ENCODE measurements around the gene RACGAP1. TPM values are rescaled to one million over a fixed set of nuclear protein-coding genes. Genes with fewer than 3 reads are reported as not detected.

Gene RACGAP1
- total RNA-seq, 3 donors from 2014 or later, result 16.0 to 45.5 (median 34.4) TPM

DNA sequence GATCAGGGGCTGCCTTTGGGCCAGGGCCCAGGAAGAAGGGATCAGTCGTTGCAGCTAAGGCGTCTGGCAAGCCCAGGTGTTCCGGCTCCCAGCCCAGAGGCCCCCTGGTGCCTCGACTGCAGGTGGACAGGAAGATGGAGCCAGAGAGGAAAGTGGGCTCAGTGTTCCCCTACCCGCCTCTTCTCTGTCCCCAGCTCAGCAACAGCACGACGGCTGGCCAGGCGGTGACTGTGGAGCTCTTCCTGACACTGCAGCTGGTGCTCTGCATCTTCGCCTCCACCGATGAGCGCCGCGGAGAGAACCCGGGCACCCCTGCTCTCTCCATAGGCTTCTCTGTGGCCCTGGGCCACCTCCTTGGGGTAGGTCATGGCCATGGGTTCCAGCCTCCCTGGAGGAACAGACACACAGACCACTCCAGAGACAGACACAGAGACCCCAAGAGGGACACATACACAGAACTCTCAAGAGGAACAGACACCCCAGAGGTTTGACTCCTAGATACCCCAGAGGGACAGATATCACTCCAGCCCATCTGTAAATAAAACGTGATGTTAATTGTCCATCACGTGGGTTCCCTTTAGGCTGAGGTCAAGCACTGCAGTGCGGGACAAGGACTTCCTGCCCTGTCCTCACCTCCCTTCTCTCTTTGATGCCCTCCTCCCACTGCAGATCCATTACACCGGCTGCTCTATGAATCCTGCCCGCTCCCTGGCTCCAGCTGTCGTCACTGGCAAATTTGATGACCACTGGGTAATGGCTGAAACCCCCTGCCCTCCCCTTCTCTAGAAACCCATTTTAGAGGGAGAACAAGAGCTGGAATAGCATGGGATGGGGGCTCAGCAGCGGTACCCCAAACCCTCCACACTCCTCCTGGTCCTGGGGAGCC is 71.1 kb downstream of the RACGAP1 start:
- ATAC-seq (no peak), DNase-seq (no peak)
- Histone ChIP-seq H3K36me3 (ENCODE audit: low read depth) (no peaks in the 10 kb centered on the region), H3K4me1 (ENCODE audit: low read depth) (no peaks in the 10 kb centered on the region), H3K9me3 (no peaks in the 10 kb centered on the region), H3K4me3 (no peak overlapping the region)
- TF ChIP-seq, protein P1, sequence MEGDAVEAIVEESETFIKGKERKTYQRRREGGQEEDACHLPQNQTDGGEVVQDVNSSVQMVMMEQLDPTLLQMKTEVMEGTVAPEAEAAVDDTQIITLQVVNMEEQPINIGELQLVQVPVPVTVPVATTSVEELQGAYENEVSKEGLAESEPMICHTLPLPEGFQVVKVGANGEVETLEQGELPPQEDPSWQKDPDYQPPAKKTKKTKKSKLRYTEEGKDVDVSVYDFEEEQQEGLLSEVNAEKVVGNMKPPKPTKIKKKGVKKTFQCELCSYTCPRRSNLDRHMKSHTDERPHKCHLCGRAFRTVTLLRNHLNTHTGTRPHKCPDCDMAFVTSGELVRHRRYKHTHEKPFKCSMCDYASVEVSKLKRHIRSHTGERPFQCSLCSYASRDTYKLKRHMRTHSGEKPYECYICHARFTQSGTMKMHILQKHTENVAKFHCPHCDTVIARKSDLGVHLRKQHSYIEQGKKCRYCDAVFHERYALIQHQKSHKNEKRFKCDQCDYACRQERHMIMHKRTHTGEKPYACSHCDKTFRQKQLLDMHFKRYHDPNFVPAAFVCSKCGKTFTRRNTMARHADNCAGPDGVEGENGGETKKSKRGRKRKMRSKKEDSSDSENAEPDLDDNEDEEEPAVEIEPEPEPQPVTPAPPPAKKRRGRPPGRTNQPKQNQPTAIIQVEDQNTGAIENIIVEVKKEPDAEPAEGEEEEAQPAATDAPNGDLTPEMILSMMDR (IDR thresholded peaks at IDR 0.05), result no peak
- intact Hi-C loops (cut with DNase I, micrococcal nuclease), result no loop called here

GRCh38 chr12:49953151-49953550 is 72.1 kb downstream of the RACGAP1 start:
- Histone ChIP-seq H3K36me3 (ENCODE audit: low read depth) (no peaks in the 10 kb centered on the region), H3K4me3 (no peak overlapping the region), H3K9me3 (no peaks in the 10 kb centered on the region), H3K4me1 (ENCODE audit: low read depth) (no peaks in the 10 kb centered on the region)
- peak; percentile 10 for ATAC-seq
- TF ChIP-seq, protein P1 (IDR thresholded peaks at IDR 0.05), result no peak
- DNase-seq, result no peak
- intact Hi-C loops (cut with DNase I, micrococcal nuclease), result no loop called here

DNA sequence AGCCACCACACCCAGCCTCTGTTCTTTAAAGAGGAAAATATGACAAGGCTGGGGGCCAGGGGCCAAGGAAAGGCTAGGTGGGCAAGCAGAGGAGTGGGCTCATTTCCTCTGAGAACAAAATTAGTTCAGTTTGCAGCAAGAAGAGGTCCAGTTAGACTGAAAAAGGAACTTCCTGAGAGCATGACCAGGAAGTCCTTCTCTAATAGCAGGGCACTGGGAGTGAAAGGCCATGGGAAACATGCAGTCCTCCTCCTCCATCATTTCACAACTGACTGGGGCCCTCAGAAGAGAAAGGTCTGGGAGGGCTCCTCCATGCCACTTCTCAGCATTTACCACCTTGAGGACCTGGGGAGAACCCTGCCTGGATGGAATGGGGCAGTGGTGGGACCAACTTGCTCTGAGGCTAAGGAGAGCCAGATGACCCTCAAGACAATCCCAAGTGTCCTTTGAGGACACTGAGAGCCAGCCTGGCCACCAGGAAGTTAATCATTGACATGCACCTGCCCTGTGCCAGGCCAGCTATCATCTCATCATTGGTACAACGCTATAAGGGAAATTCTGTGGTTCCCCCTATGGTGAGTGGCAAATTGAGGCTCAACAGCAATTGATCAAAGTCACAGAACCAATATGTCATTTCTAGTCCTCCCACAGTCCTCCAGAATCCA is 72.8 kb downstream of the RACGAP1 start:
- TF ChIP-seq, protein P1 (IDR thresholded peaks at IDR 0.05), result no peak
- H3K9me3 ChIP-seq, result no peaks in the 10 kb centered on the region
- H3K4me3 ChIP-seq, result no peak overlapping the region
- no peaks in the 10 kb centered on the region for H3K4me1 ChIP-seq (ENCODE audit: low read depth)
- ATAC-seq (peak; percentile 26), DNase-seq (no peak)
- intact Hi-C loops (cut with DNase I, micrococcal nuclease), result no loop called here
- no peaks in the 10 kb centered on the region for H3K36me3 ChIP-seq (ENCODE audit: low read depth)

DNA sequence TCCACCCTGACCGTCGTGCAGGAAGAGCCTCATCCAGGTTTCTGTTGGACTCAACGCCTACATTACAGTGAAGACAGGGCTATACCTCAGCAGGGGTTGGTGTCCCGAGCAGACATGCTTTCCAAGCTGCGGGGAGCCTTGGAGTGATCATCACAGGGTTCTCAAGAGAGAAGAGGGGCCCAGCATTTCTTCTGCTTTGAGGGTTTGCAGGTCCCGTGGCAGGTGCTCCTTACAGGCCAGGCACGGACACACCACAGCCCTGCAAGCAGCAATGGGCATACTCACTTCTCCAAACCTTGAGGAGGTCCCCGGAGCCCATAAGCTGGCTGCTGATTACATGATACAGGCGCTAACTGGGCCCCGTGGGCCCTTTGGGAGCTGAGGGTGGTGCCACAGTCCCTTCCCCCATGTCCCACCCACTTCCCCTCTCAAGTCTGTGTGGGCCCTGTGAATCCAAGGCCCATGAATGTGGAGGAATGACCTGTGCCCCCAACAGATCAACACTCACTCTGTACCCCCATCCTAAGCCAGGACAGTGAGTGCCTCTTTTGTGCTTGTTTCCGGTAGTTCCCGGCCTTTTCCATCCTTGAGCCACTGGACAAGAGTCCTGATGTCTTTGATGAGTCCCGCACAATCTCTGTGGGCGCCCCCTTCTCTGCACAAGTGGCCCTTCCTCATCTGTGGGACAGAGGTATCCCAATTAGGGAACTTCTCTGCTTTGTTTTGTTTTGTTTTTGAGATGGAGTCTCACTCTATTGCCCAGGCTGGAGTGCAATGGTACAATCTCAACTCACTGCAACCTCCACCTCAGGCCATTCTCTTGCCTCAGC is 73.7 kb downstream of the RACGAP1 start:
- no peak for ATAC-seq

More for the DNA sequence above, 73.7 kb downstream of the RACGAP1 start:
- Histone ChIP-seq H3K36me3 (ENCODE audit: low read depth) (no peaks in the 10 kb centered on the region), H3K4me3 (no peak overlapping the region), H3K9me3 (no peaks in the 10 kb centered on the region), H3K4me1 (ENCODE audit: low read depth) (no peaks in the 10 kb centered on the region)
- no peak for DNase-seq
- intact Hi-C loops (cut with DNase I, micrococcal nuclease), result no loop called here
- TF ChIP-seq, protein P1 (IDR thresholded peaks at IDR 0.05), result no peak
